ENCODE data around the gene EFL1. TPM values are rescaled to one million over a fixed set of nuclear protein-coding genes. Genes with fewer than 3 reads are reported as not detected.

The EFL1 gene
- total and polyA plus RNA-seq, 2 of the 4 experiments (the other 2 are of a cell fraction) = 10.1 to 24.6 TPM

- TF ChIP-seq FOS (IDR thresholded peaks at IDR 0.05; ENCODE audit: low read depth, low read length) = peak; percentile 98
- TF ChIP-seq RAD21 (IDR thresholded peaks at IDR 0.05; ENCODE audit: low read length) = no peak
Measured at GRCh38 chr15:82122746-82123400, 139.7 kb downstream of the EFL1 start (continued).

DNA sequence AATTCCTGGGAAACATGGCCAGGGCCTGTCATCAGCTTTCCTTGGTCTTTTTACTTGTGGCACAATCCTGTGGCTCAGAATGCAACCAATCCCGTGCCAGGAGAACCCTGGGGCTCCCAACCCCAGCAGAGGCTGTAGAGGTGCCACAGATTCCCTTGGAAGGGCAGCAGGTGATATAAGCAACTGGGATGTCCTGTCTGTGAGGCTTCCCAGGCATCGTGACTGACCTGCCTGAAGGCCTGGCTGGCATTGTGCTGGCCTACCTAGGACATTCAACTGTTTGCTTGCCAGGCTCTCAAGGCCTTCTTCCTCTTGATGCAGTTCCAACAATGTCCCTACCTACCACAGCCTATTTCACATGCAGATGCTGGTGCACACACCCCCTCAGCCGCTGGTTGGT lies 144.5 kb downstream of the EFL1 start:
- Histone ChIP-seq H2AFZ (replicated peaks; ENCODE audit: low read length, poor library complexity) (no peak overlapping the region), H3K4me3 (ENCODE audit: insufficient read depth, low read depth, low read length) (no peak overlapping the region), H3K36me3 (ENCODE audit: control insufficient read depth, insufficient read depth, low read length) (no peaks in the 10 kb centered on the region), H3K4me1 (ENCODE audit: control insufficient read depth, insufficient read depth, low read length) (peaks cover 2% of the 10 kb centered on the region; the same call in 1 of the 2 replicates), H2AK5ac (ENCODE audit: low read depth, low read length) (no peak overlapping the region), H4K20me1 (ENCODE audit: insufficient read depth, low read length) (no peaks in the 10 kb centered on the region), H3K14ac (replicated peaks; ENCODE audit: low read depth, low read length) (no peak overlapping the region), H4K8ac (ENCODE audit: low read depth in 2 of 2, low read length in 2 of 2) (no peak overlapping the region), H3K27ac (ENCODE audit: insufficient read depth, low read length) (no peak overlapping the region), H2BK120ac (ENCODE audit: low read depth, low read length) (no peak overlapping the region), H3K4me2 (ENCODE audit: low read depth, low read length) (no peak overlapping the region), H3K23ac (ENCODE audit: low read depth, low read length) (no peak overlapping the region), H2BK20ac (ENCODE audit: low read depth, low read length) (no peak overlapping the region), H3K9ac (ENCODE audit: low read depth, low read length) (no peak overlapping the region), H3K27me3 (ENCODE audit: control insufficient read depth, insufficient read depth, low read length) (no peaks in the 10 kb centered on the region), H2BK5ac (ENCODE audit: low read depth, low read length, poor library complexity, severe bottlenecking) (no peak overlapping the region), H3K56ac (ENCODE audit: extremely low read depth, insufficient read depth, low read length) (no peak overlapping the region), H3K9me1 (ENCODE audit: insufficient read depth, low read length) (no peaks in the 10 kb centered on the region), H4K5ac (ENCODE audit: low read depth, low read length) (no peak overlapping the region), H3K79me1 (ENCODE audit: low read depth in 1 of 2, low read length in 2 of 2) (0 out of 4 replicates have a peak, but pooled peaks cover 0 to 5% of the 10 kb centered on the region in 2 experiments), H3K18ac (ENCODE audit: low read depth, low read length) (no peak overlapping the region), H4K91ac (ENCODE audit: insufficient read depth, low read depth, low read length) (no peak overlapping the region), H3K4ac (ENCODE audit: low read depth, low read length) (no peak overlapping the region), H2BK15ac (ENCODE audit: low read depth, low read length) (no peak overlapping the region), H3K9me3 (ENCODE audit: control insufficient read depth, insufficient read depth, low read length) (no peaks in the 10 kb centered on the region), H2AK9ac (replicated peaks; ENCODE audit: low read depth, low read length, poor library complexity) (no peak overlapping the region)
- TF ChIP-seq CEBPB (IDR thresholded peaks at IDR 0.05; ENCODE audit: low read depth, low read length) = no peak
- TF ChIP-seq CHD1 (IDR thresholded peaks at IDR 0.05; ENCODE audit: low read depth, low read length) = no peak
- no peak for TF ChIP-seq BHLHE40 (IDR thresholded peaks at IDR 0.05; ENCODE audit: low read depth, low read length)
- no peak for TF ChIP-seq RFX5 (IDR thresholded peaks at IDR 0.05; ENCODE audit: low read depth, low read length)
- no peak for TF ChIP-seq POLR2A (IDR thresholded peaks at IDR 0.05; ENCODE audit: low read depth, low read length)
- no peak for TF ChIP-seq ELK1 (IDR thresholded peaks at IDR 0.05; ENCODE audit: borderline replicate concordance, low read depth, low read length)
- no peak for TF ChIP-seq MXI1 (IDR thresholded peaks at IDR 0.05; ENCODE audit: borderline replicate concordance, low read depth, low read length)
- TF ChIP-seq, protein P1, sequence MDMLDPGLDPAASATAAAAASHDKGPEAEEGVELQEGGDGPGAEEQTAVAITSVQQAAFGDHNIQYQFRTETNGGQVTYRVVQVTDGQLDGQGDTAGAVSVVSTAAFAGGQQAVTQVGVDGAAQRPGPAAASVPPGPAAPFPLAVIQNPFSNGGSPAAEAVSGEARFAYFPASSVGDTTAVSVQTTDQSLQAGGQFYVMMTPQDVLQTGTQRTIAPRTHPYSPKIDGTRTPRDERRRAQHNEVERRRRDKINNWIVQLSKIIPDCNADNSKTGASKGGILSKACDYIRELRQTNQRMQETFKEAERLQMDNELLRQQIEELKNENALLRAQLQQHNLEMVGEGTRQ (IDR thresholded peaks at IDR 0.05; ENCODE audit: low read depth, low read length) = no peak
- TF ChIP-seq RAD21 (IDR thresholded peaks at IDR 0.05; ENCODE audit: low read length) = no peak
- no TSS peak for BruUV-seq (replicated peaks)
- ATAC-seq (ENCODE audit: low read depth) (no peak), DNase-seq (no peak)
- ChIA-PET POLR2A (ENCODE audit: unreplicated experiment) (no interaction called here), CTCF (no interaction called here)
- in situ Hi-C loops (cut with MboI; ENCODE audit: low sequenced_read_pairs) = no loop called here
- dilution Hi-C loops (cut with HindIII; ENCODE audit: low sequenced_read_pairs, unreplicated experiment) = no loop called here
- 86% methylated on average over 1 of the region's 3 CpGs; no CpG with 5 or more reads in 1 of the 2 experiments for WGBS, 2 experiments (ENCODE audit: extremely low coverage in 2 of 2, insufficient read length in 1 of 2)
- intact Hi-C loops (cut with micrococcal nuclease) = no loop called here
